A549 (cell line): ENCODE results near the gene CABCOCO1. TPM values are rescaled to one million over a fixed set of nuclear protein-coding genes. Genes with fewer than 3 reads are reported as not detected.
A peak's percentile ranks its signal among the peaks of the same experiment; 100 is the strongest.

ENCODE experiments used
- ATAC-seq, 2 experiments: fragments of 200-7000 bp in 1 of 2; fragments of >200 bp in 1 of 2; cut with Nextera tagmentation in 1 of 2; cut with Tn5 transposase in 1 of 2; 3 replicates each; pipeline versions ENCODE4 v1.8.0 to v1.9.1; 2018 to 2020; ENCODE audit warnings: mild to moderate bottlenecking in 1 of 2, moderate library complexity in 1 of 2
- CTCF ChIA-PET: fragments of 300-600 bp; sonication (Branson Sonifier 250); formaldehyde crosslinking; extraction: SDS; loops from one replicate; lab custom pipeline; 2021; ENCODE audit warnings: antibody characterized with exemption, inconsistent platforms; lab: Yijun Ruan, JAX
- POLR2A ChIA-PET: fragments of 350-600 bp; formaldehyde crosslinking; extraction: SDS; loops from one replicate; lab custom pipeline; 2021; ENCODE audit warnings: antibody characterized with exemption, inconsistent platforms; lab: Yijun Ruan, JAX
- DNase-seq, 2 experiments: peaks; one replicate each; pipeline versions ENCODE4 v3.0.0 to v3.0.0-alpha.2; 2011 to 2016; ENCODE audit warnings: low read depth in 1 of 2, low spot score in 1 of 2
- FAIRE-seq: peaks from 2 replicates; lab custom pipeline; 2011; peaks lifted over from hg19 to GRCh38; lab: Jason Lieb, UNC
- H3K27ac ChIP-seq, 2 experiments: fragments of >200 bp; sonication (Bioruptor Twin); formaldehyde crosslinking; 3 replicates each; pipeline ENCODE4 v1.5.1; 2016 to 2017
- H3K4me1 ChIP-seq: fragments of >200 bp; sonication (Bioruptor Twin); formaldehyde crosslinking; 3 replicates; pipeline ENCODE4 v1.6.1; 2016
- H3K4me2 ChIP-seq: fragments of >200 bp; sonication (Bioruptor Twin); formaldehyde crosslinking; 3 replicates; pipeline ENCODE4 v1.6.1; 2016
- H3K4me3 ChIP-seq: fragments of >200 bp; sonication (Bioruptor Twin); formaldehyde crosslinking; 3 replicates; pipeline ENCODE4 v1.5.1; 2016
- H3K9me3 ChIP-seq: fragments of >200 bp; sonication (Bioruptor Twin); formaldehyde crosslinking; 3 replicates; pipeline ENCODE4 v1.6.1; 2016
- BCL3 ChIP-seq: fragments of >200 bp; sonication (Bioruptor Twin); formaldehyde crosslinking; IDR thresholded peaks from 3 replicates; pipeline ENCODE4 v1.6.1; 2016
- CBX2 ChIP-seq: fragments of 200-600 bp; sonication (generic); IDR thresholded peaks from 2 replicates; pipeline ENCODE4 v1.6.1; 2016; ENCODE audit warnings: low read depth, mild to moderate bottlenecking, borderline replicate concordance
- CBX8 ChIP-seq: fragments of 200-600 bp; sonication (generic); IDR thresholded peaks from 2 replicates; pipeline ENCODE4 v1.6.1; 2016
- EHMT2 ChIP-seq: fragments of 200-600 bp; sonication (generic); IDR thresholded peaks from 2 replicates; pipeline ENCODE4 v1.6.1; 2016; ENCODE audit warnings: antibody characterized with exemption, low read depth, mild to moderate bottlenecking, moderate library complexity
- FOSB ChIP-seq: fragments of 250-450 bp; sonication (Bioruptor Pico); IDR thresholded peaks from 2 replicates; pipeline ENCODE4 v1.5.0; 2020; ENCODE audit warnings: mild to moderate bottlenecking, moderate library complexity
- FOSL2 ChIP-seq, 2 experiments: fragments of 450-650 bp in 1 of 2; fragments of >200 bp in 1 of 2; sonication (Bioruptor Twin) in 1 of 2; formaldehyde crosslinking; IDR thresholded peaks; 2 replicates each; pipeline versions ENCODE4 v1.5.0 to v1.6.1; 2016 to 2020; ENCODE audit warnings: mild to moderate bottlenecking in 1 of 2, moderate library complexity in 1 of 2
- FOXS1 ChIP-seq: fragments of 250-450 bp; sonication (Bioruptor Pico); IDR thresholded peaks from 2 replicates; pipeline ENCODE4 v1.5.0; 2020; ENCODE audit warnings: mild to moderate bottlenecking, moderate library complexity
- GATA3 ChIP-seq: IDR thresholded peaks from 2 replicates; pipeline ENCODE4 v1.6.1; 2012; ENCODE audit warnings: borderline replicate concordance
- HDAC2 ChIP-seq: fragments of 200-600 bp; sonication (generic); IDR thresholded peaks from 2 replicates; pipeline ENCODE4 v1.6.1; 2016
- HMGXB4 ChIP-seq: fragments of 250-450 bp; sonication (Bioruptor Pico); IDR thresholded peaks from 2 replicates; pipeline ENCODE4 v1.5.0; 2021; ENCODE audit warnings: mild to moderate bottlenecking, moderate library complexity, borderline replicate concordance
- HOXA7 ChIP-seq: fragments of 250-450 bp; sonication (Bioruptor Pico); IDR thresholded peaks from 2 replicates; pipeline ENCODE4 v1.5.0; 2020; ENCODE audit warnings: mild to moderate bottlenecking, moderate library complexity
- JUN ChIP-seq, 2 experiments: fragments of >200 bp; sonication (Bioruptor Twin); formaldehyde crosslinking; IDR thresholded peaks; 2 replicates in 1 of 2; 3 replicates in 1 of 2; pipeline ENCODE4 v1.6.1; 2016 to 2017
- JUNB ChIP-seq: fragments of >200 bp; sonication (Bioruptor Twin); formaldehyde crosslinking; IDR thresholded peaks from 2 replicates; pipeline ENCODE4 v1.6.1; 2016
- MAZ ChIP-seq: fragments of 150-350 bp; IDR thresholded peaks from 2 replicates; pipeline ENCODE4 v1.6.1; 2014; ENCODE audit warnings: antibody characterized with exemption, low read depth, low read length, borderline replicate concordance
- MYC ChIP-seq: IDR thresholded peaks from 2 replicates; pipeline ENCODE4 v1.6.1; 2012; ENCODE audit warnings: mild to moderate bottlenecking, inconsistent platforms, low read length, improper control_type of control experiment, borderline replicate concordance
- NFE2L2 ChIP-seq: fragments of 150-350 bp; conservative IDR thresholded peaks from 2 replicates; pipeline ENCODE4 v1.6.1; 2014; ENCODE audit warnings: low read length
- NPAS2 ChIP-seq: fragments of 250-450 bp; sonication (Bioruptor Pico); IDR thresholded peaks from 2 replicates; pipeline ENCODE4 v1.8.0; 2022; ENCODE audit warnings: mild to moderate bottlenecking, moderate library complexity, borderline replicate concordance
- POLR2A ChIP-seq: IDR thresholded peaks from 2 replicates; pipeline ENCODE4 v1.6.1; 2012; ENCODE audit warnings: mild to moderate bottlenecking, low read length
- RAD21 ChIP-seq, 2 experiments: fragments of >200 bp in 1 of 2; sonication (Bioruptor Twin) in 1 of 2; formaldehyde crosslinking in 1 of 2; IDR thresholded peaks in 1 of 2; conservative IDR thresholded peaks in 1 of 2; 2 replicates in 1 of 2; 3 replicates in 1 of 2; pipeline ENCODE4 v1.6.1; 2012 to 2018; ENCODE audit warnings: inconsistent platforms in 1 of 2
- RARB ChIP-seq: fragments of 250-450 bp; sonication (Bioruptor Pico); IDR thresholded peaks from 2 replicates; pipeline ENCODE4 v1.8.0; 2021; ENCODE audit warnings: mild to moderate bottlenecking, moderate library complexity
- RFX5 ChIP-seq: fragments of 450-650 bp; IDR thresholded peaks from 2 replicates; pipeline ENCODE4 v1.7.1; 2014; ENCODE audit warnings: antibody characterized with exemption, mild to moderate bottlenecking, moderate library complexity
- SREBF2 ChIP-seq: fragments of 450-650 bp; IDR thresholded peaks from 2 replicates; pipeline ENCODE4 v1.6.1; 2014; ENCODE audit warnings: mild to moderate bottlenecking, moderate library complexity
- TFCP2L1 ChIP-seq: fragments of 250-450 bp; sonication (Bioruptor Pico); IDR thresholded peaks from 2 replicates; pipeline ENCODE4 v1.5.0; 2021; ENCODE audit warnings: mild to moderate bottlenecking
- ZFP36 ChIP-seq: fragments of 450-650 bp; IDR thresholded peaks from 2 replicates; pipeline ENCODE4 v1.6.1; 2014; ENCODE audit warnings: borderline replicate concordance; ENCODE audit not compliant: partially characterized antibody
- ZNF302 ChIP-seq: fragments of 250-450 bp; sonication (Bioruptor Pico); IDR thresholded peaks from 2 replicates; pipeline ENCODE4 v1.9.0; 2021; ENCODE audit warnings: inconsistent platforms, mild to moderate bottlenecking, moderate library complexity
- ZSCAN20 ChIP-seq: fragments of 250-450 bp; sonication (Bioruptor Pico); IDR thresholded peaks from 2 replicates; pipeline ENCODE4 v1.8.0; 2022; ENCODE audit warnings: mild to moderate bottlenecking, moderate library complexity
- WGBS: methylation state at CpG from one replicate; pipeline ENCODE4 v1.1.6; 2017; ENCODE audit errors: missing lambda C conversion rate; 5-methylcytosine and 5-hydroxymethylcytosine counted together
- polyA plus RNA-seq, 4 experiments: library from polyadenylated mRNA; depleted of rRNA in 3 of 4; stranded (reverse); fragments of >200 nt; fragmentation: RNase III in 1 of 4; extraction: RNeasy Plus Mini Kit Qiagen cat#74134 plus additional on column Dnase treatment in 1 of 4; gene quantifications; 2 replicates in 3 of 4; 3 replicates in 1 of 4; pipeline ENCODE4 v1.2.3, GENCODE V29; 2011 to 2017
- TF ChIP-seq, protein P1 (sequence below): IDR thresholded peaks from 2 replicates; pipeline ENCODE4 v1.6.1; 2012

Gene CABCOCO1
- polyA plus RNA-seq, 2 of the 4 experiments (the other 2 are of a cell fraction) = 0.77 to 1.1 TPM

DNA sequence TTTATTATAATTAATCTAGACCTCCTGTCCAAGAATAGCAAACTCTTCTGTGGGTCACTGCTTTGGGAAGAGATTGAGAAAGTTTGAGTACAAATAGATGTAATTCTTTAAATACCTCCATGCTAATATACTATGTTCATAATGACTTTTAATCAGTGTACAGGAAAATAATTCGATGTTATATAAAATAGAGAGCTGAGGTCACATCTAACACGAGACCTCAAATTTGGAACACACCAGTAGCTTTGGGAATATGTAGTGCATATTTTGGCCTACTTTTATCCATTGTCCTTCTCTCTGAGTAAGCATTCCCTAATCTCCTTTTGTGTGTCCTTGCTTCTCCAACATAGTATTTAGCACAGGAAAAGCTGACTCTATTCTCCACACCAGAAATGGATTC is 27.3 kb upstream of the CABCOCO1 start:
- Histone ChIP-seq H3K4me2 (peak overlapping the region; percentile 33), H3K27ac (peak overlapping the region; percentile 24 to 59; a peak in 4 of 6 replicates), H3K4me1 (peaks cover 51% of the 10 kb centered on the region), H3K4me3 (no peak overlapping the region), H3K9me3 (no peaks in the 10 kb centered on the region)
- CTCF ChIA-PET = no interaction called here
- DNase-seq (no peak), FAIRE-seq (no peak), ATAC-seq (no peak)
- 75% methylated on average over 2 of the region's 2 CpGs for WGBS
- POLR2A ChIA-PET = no interaction called here
- TF ChIP-seq JUNB = no peak
- TF ChIP-seq NPAS2 (CRISPR knock-in tag) = no peak
- TF ChIP-seq EHMT2 = no peak
- no peak for TF ChIP-seq HOXA7
- no peak for TF ChIP-seq MAZ
- no peak for TF ChIP-seq NFE2L2
- TF ChIP-seq HMGXB4 (CRISPR knock-in tag) = no peak
- TF ChIP-seq ZSCAN20 (CRISPR knock-in tag) = no peak
- no peak for TF ChIP-seq FOXS1
- no peak for TF ChIP-seq SREBF2
- no peak for TF ChIP-seq POLR2A
- TF ChIP-seq JUN (IDR thresholded peaks at IDR 0.05) = no peak
- TF ChIP-seq GATA3 = no peak
- TF ChIP-seq HDAC2 = no peak

DNA sequence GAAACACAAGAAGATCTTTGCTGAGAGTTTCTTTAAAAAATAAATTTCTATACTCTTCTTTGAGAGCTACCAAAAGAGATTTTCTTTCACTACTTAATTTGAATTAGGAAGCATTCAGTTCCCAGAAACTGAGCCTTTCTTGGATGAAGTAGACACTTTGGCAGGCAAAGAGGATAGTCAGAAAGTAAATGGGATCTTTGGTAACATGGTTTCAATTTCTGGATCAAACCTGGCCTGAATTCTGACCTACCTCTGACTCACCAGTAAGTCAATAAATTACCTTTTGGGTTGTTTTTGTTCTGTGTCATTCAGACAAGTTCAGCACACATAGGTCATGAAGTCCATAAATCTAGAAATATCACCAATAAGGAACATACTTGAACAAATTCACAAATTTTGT is 26.8 kb upstream of the CABCOCO1 start:
- H3K27ac ChIP-seq = peak overlapping the region; percentile 34 to 59; a peak in 4 of 6 replicates
- CTCF ChIA-PET = no interaction called here
- POLR2A ChIA-PET = no interaction called here
- no peak overlapping the region for H3K4me3 ChIP-seq
- peak; percentile 28 for FAIRE-seq
- H3K4me2 ChIP-seq = peak overlapping the region; percentile 33
- peaks cover 51% of the 10 kb centered on the region for H3K4me1 ChIP-seq
- H3K9me3 ChIP-seq = no peaks in the 10 kb centered on the region
- peak in 1 of 2 experiments; percentile 69; a peak in 3 of 6 replicates for ATAC-seq
- DNase-seq = peak in 1 of 2 experiments; percentile 25
- TF ChIP-seq FOSL2 (IDR thresholded peaks at IDR 0.05) = peak; percentile 42; the same call in 1 of the 2 replicates
- TF ChIP-seq FOSL2 (CRISPR knock-in tag; IDR thresholded peaks at IDR 0.05) = peak; percentile 58
- peak; percentile 71 for TF ChIP-seq JUNB
- TF ChIP-seq, protein P1, sequence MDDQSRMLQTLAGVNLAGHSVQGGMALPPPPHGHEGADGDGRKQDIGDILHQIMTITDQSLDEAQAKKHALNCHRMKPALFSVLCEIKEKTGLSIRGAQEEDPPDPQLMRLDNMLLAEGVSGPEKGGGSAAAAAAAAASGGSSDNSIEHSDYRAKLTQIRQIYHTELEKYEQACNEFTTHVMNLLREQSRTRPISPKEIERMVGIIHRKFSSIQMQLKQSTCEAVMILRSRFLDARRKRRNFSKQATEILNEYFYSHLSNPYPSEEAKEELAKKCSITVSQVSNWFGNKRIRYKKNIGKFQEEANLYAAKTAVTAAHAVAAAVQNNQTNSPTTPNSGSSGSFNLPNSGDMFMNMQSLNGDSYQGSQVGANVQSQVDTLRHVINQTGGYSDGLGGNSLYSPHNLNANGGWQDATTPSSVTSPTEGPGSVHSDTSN = no peak

GRCh38 chr10:61639952-61640351 is 22.8 kb upstream of the CABCOCO1 start:
- Histone ChIP-seq H3K4me2 (peak overlapping the region; percentile 32; the same call in 2 of the 3 replicates), H3K4me1 (peaks cover 49% of the 10 kb centered on the region), H3K4me3 (no peak overlapping the region), H3K9me3 (no peaks in the 10 kb centered on the region), H3K27ac (peak overlapping the region in 1 of 2 experiments; percentile 48; a peak in 1 of 6 replicates)
- TF ChIP-seq TFCP2L1 (CRISPR knock-in tag) (no peak), CBX8 (no peak), MYC (no peak), ZNF302 (CRISPR knock-in tag) (no peak), RAD21 (conservative IDR thresholded peaks at IDR 0.05 in 1 of 2, IDR thresholded peaks at IDR 0.05 in 1 of 2) (no peak), ZFP36 (no peak), RFX5 (no peak), EHMT2 (no peak), JUN (IDR thresholded peaks at IDR 0.05) (no peak), RARB (no peak), ZSCAN20 (CRISPR knock-in tag) (no peak), JUNB (no peak), CBX2 (no peak), FOXS1 (no peak), FOSB (CRISPR knock-in tag) (no peak), BCL3 (no peak), POLR2A (no peak)
- ATAC-seq (peak in 1 of 2 experiments; percentile 53; a peak in 2 of 6 replicates), FAIRE-seq (no peak), DNase-seq (no peak)
- CTCF ChIA-PET = interaction anchor here (1.1 kb wide), 1 partner anchor 33 kb away, joined by 3 read pairs; no protein-coding TSS in a partner anchor
- POLR2A ChIA-PET = no interaction called here
- 31% methylated on average over 4 of the region's 4 CpGs for WGBS
